HG03060 (cell line): ENCODE measurements around the gene PRDM16.

Experiments
- ATAC-seq: cut with Tn5 transposase; IDR thresholded peaks from one replicate; pipeline ENCODE4 v1.9.1; 2021; ENCODE audit warnings: low read depth, moderate number of reproducible peaks; ENCODE audit not compliant: unreplicated experiment

PRDM16 gene

GRCh38 chr1:3312310-3312897, 243.4 kb downstream of the PRDM16 start:
- no peak for ATAC-seq

GRCh38 chr1:3312898-3313575, 244.0 kb downstream of the PRDM16 start:
- no peak for ATAC-seq

GRCh38 chr1:3313576-3313950, 244.6 kb downstream of the PRDM16 start:
- no peak for ATAC-seq

GRCh38 chr1:3314491-3315381, 245.7 kb downstream of the PRDM16 start:
- no peak for ATAC-seq

- no peak for ATAC-seq
These were observed 246.7 kb downstream of the PRDM16 start for GRCh38 chr1:3315399-3316339.

- ATAC-seq: no peak
These were observed 247.4 kb downstream of the PRDM16 start for GRCh38 chr1:3316340-3316943.

- ATAC-seq: no peak
These were observed 248.5 kb downstream of the PRDM16 start for GRCh38 chr1:3317456-3317855.

- ATAC-seq: no peak
These were observed 249.3 kb downstream of the PRDM16 start for GRCh38 chr1:3318329-3318728.

GRCh38 chr1:3319874-3320245, 250.9 kb downstream of the PRDM16 start:
- ATAC-seq: no peak

GRCh38 chr1:3320246-3321152, 251.5 kb downstream of the PRDM16 start:
- ATAC-seq: no peak

GRCh38 chr1:3321559-3322449, 252.8 kb downstream of the PRDM16 start:
- no peak for ATAC-seq

- ATAC-seq: no peak
These were observed 253.5 kb downstream of the PRDM16 start for GRCh38 chr1:3322450-3323020.

- ATAC-seq: no peak
These were observed 254.2 kb downstream of the PRDM16 start for GRCh38 chr1:3323021-3323795.

- ATAC-seq: no peak
These were observed 255.0 kb downstream of the PRDM16 start for GRCh38 chr1:3323796-3324703.

GRCh38 chr1:3324704-3325535, 255.9 kb downstream of the PRDM16 start:
- no peak for ATAC-seq
